Dedifferentiated amniotic fluid mesenchymal stem cell (primary cell): ENCODE results near the gene HCAR3.
"Not testable (repeated sequence)": the region's sequence is repeated elsewhere in the genome, so short reads cannot be mapped to it uniquely, and the experiment has no call there.

Experiments
- DNase-seq: peaks from one replicate; pipeline ENCODE4 v3.0.0-alpha.2; 2016; ENCODE audit errors: extremely low spot score

Gene HCAR3

GRCh38 chr12:122722387-122722786 is 5.8 kb upstream of the HCAR3 start:
- no peak for DNase-seq

- no peak for DNase-seq
Observed at GRCh38 chr12:122721057-122721545, 4.5 kb upstream of the HCAR3 start.

GRCh38 chr12:122715211-122715610 is 1.4 kb downstream of the HCAR3 start:
- DNase-seq: not testable (repeated sequence)

GRCh38 chr12:122713491-122714188 is 3.0 kb downstream of the HCAR3 start:
- DNase-seq: not testable (repeated sequence)

GRCh38 chr12:122711266-122711665 is 5.3 kb downstream of the HCAR3 start:
- DNase-seq: not testable (repeated sequence)

- not testable (repeated sequence) for DNase-seq
Observed at GRCh38 chr12:122710341-122710740, 6.3 kb downstream of the HCAR3 start.

- not testable (repeated sequence) for DNase-seq
Observed at GRCh38 chr12:122709287-122709686, 7.3 kb downstream of the HCAR3 start.

GRCh38 chr12:122703841-122704240 is 12.8 kb downstream of the HCAR3 start:
- not testable (repeated sequence) for DNase-seq

- DNase-seq: not testable (repeated sequence)
Observed at GRCh38 chr12:122702890-122703611, 13.6 kb downstream of the HCAR3 start, which contains the start of gene HCAR2. TSS of gene HCAR2 (minus strand) at chr12:122703357. CDS start at chr12:122703283, 74 bp downstream.

GRCh38 chr12:122701481-122701880 is 15.1 kb downstream of the HCAR3 start:
- DNase-seq: not testable (repeated sequence)

- DNase-seq: not testable (repeated sequence)
Observed at GRCh38 chr12:122700038-122700710, 16.4 kb downstream of the HCAR3 start.

- DNase-seq: not testable (repeated sequence)
Observed at GRCh38 chr12:122696922-122697321, 19.7 kb downstream of the HCAR3 start.

- no peak for DNase-seq
Observed at GRCh38 chr12:122691566-122691965, 25.0 kb downstream of the HCAR3 start.

GRCh38 chr12:122688291-122688690 is 28.3 kb downstream of the HCAR3 start:
- no peak for DNase-seq

- DNase-seq: no peak
Observed at GRCh38 chr12:122687086-122687485, 29.5 kb downstream of the HCAR3 start.

GRCh38 chr12:122686538-122686937 is 30.1 kb downstream of the HCAR3 start:
- DNase-seq: no peak

GRCh38 chr12:122684297-122684813 is 32.3 kb downstream of the HCAR3 start:
- no peak for DNase-seq

- no peak for DNase-seq
Observed at GRCh38 chr12:122681814-122682213, 34.8 kb downstream of the HCAR3 start.

- DNase-seq: not testable (repeated sequence)
Observed at GRCh38 chr12:122680989-122681388, 35.6 kb downstream of the HCAR3 start.

- not testable (repeated sequence) for DNase-seq
Observed at GRCh38 chr12:122676781-122677180, 39.8 kb downstream of the HCAR3 start.

GRCh38 chr12:122676015-122676414 is 40.6 kb downstream of the HCAR3 start:
- DNase-seq: not testable (repeated sequence)

GRCh38 chr12:122672515-122672914 is 44.1 kb downstream of the HCAR3 start:
- DNase-seq: no peak
